T-cell (primary cell): Measurements from ENCODE around the gene UBTD1. TPM values are rescaled to one million over a fixed set of nuclear protein-coding genes. Genes with fewer than 3 reads are reported as not detected.
A peak's percentile ranks its signal among the peaks of the same experiment; 100 is the strongest.

Experiments
- ATAC-seq, 4 experiments: fragments of 200-7000 bp in 3 of 4; fragments of 150-1000 bp in 1 of 4; cut with Tn5 transposase; replicated peaks in 1 of 4; 1 replicate in 3 of 4; 2 replicates in 1 of 4; pipeline ENCODE4 v1.10.0; 2021; ENCODE audit warnings: moderate library complexity in 3 of 4, mild to moderate bottlenecking in 2 of 4, moderate number of reproducible peaks in 1 of 4
- CTCF ChIA-PET, 2 donors: fragments of 300-600 bp; sonication (Branson Sonifier 250); formaldehyde crosslinking; loops; one replicate each; lab custom pipeline; 2022; ENCODE audit warnings: antibody characterized with exemption in 2 of 2; lab: Charles Lee
- POLR2A ChIA-PET, 2 donors: fragments of 300-600 bp; sonication (Branson Sonifier 250); formaldehyde crosslinking; loops; one replicate each; lab custom pipeline; 2022; ENCODE audit warnings: antibody characterized with exemption in 2 of 2; lab: Charles Lee
- DNase-seq, 35 experiments: peaks; one replicate each; pipeline versions ENCODE4 v3.0.0 to v3.0.0-alpha.2; 2013 to 2023
- H3K27ac ChIP-seq: one replicate; pipeline ENCODE4 v1.5.1; 2013; ENCODE audit warnings: low read length
- H3K27me3 ChIP-seq, 2 experiments: replicated peaks in 1 of 2; 1 replicate in 1 of 2; 2 replicates in 1 of 2; pipeline versions ENCODE4 v1.6.1 to v1.7.0; 2013; ENCODE audit warnings: low read length in 1 of 2, mixed read lengths in 1 of 2; ENCODE audit not compliant: control insufficient read depth in 2 of 2, insufficient read depth in 2 of 2; ENCODE audit errors: extremely low read depth in 1 of 2
- H3K36me3 ChIP-seq, 2 donors: 1 replicate in 1 of 2; 2 replicates in 1 of 2; pipeline versions ENCODE4 v1.6.1 to v1.7.0; 2013; ENCODE audit warnings: low read length in 1 of 2; ENCODE audit not compliant: control insufficient read depth in 2 of 2, insufficient read depth in 1 of 2; ENCODE audit errors: extremely low read depth in 1 of 2
- H3K4me1 ChIP-seq, 2 experiments: 1 replicate in 1 of 2; 2 replicates in 1 of 2; pipeline versions ENCODE4 v1.6.1 to v1.7.0; 2013; ENCODE audit warnings: low read length in 2 of 2, mixed read lengths in 1 of 2; ENCODE audit not compliant: insufficient read depth in 2 of 2, control insufficient read depth in 1 of 2; ENCODE audit errors: extremely low read depth in 1 of 2
- H3K4me3 ChIP-seq, 2 donors: 1 replicate in 1 of 2; 2 replicates in 1 of 2; pipeline versions ENCODE4 v1.5.1 to v1.7.0; 2013; ENCODE audit warnings: mild to moderate bottlenecking in 2 of 2, low read length in 1 of 2, moderate library complexity in 1 of 2; ENCODE audit not compliant: control insufficient read depth in 1 of 2; ENCODE audit errors: extremely low read depth in 1 of 2
- H3K9me3 ChIP-seq: 2 replicates; pipeline ENCODE4 v1.7.0; 2013
- H3K27ac Mint-ChIP-seq, 2 donors: one replicate each; pipeline ENCODE4 v1.8.0; 2020 to 2021; ENCODE audit warnings: mild to moderate bottlenecking in 2 of 2, mixed read lengths in 2 of 2
- H3K27me3 Mint-ChIP-seq, 2 donors: one replicate each; pipeline ENCODE4 v1.8.0; 2021 to 2022; ENCODE audit warnings: mixed read lengths in 2 of 2
- H3K36me3 Mint-ChIP-seq: one replicate; pipeline ENCODE4 v1.8.0; 2021; ENCODE audit warnings: mixed read lengths
- H3K4me1 Mint-ChIP-seq, 3 donors: one replicate each; pipeline ENCODE4 v1.8.0; 2020 to 2022; ENCODE audit warnings: mixed read lengths in 3 of 3, mild to moderate bottlenecking in 1 of 3
- H3K4me3 Mint-ChIP-seq, 3 donors: one replicate each; pipeline ENCODE4 v1.8.0; 2020 to 2022; ENCODE audit warnings: mild to moderate bottlenecking in 3 of 3, mixed read lengths in 3 of 3, moderate library complexity in 3 of 3
- H3K9me3 Mint-ChIP-seq, 3 donors: one replicate each; pipeline ENCODE4 v1.8.0; 2020 to 2022; ENCODE audit warnings: mixed read lengths in 3 of 3
- WGBS: methylation state at CpG from one replicate; pipeline ENCODE4 v1.1.5; 2013; ENCODE audit warnings: missing lambda C conversion rate; ENCODE audit not compliant: insufficient coverage; 5-methylcytosine and 5-hydroxymethylcytosine counted together
- total RNA-seq, 35 experiments: library from RNA in 6 of 35; stranded (reverse) in 6 of 35; fragments of 120-200 nt in 1 of 35; gene quantifications; one replicate each; pipeline versions ENCODE4 v1.2.1 to v1.2.4 and lab custom pipeline; 2013 to 2026

UBTD1 gene
- total RNA-seq, 5 donors from 2014 or later (not counting 1 experiment from before 2014, with no cell fraction given): 1.0 to 2.4 (median 1.9) TPM

- Mint-ChIP-seq H3K27me3 (peaks cover 0 to 4% of the 10 kb centered on the region in 2 donors), H3K4me3 (no peak overlapping the region), H3K4me1 (no peaks in the 10 kb centered on the region), H3K9me3 (no peaks in the 10 kb centered on the region), H3K36me3 (no peaks in the 10 kb centered on the region), H3K27ac (no peak overlapping the region)
- no peaks in the 10 kb centered on the region for H3K4me1 ChIP-seq
- no peaks in the 10 kb centered on the region for H3K36me3 ChIP-seq
- ChIA-PET CTCF (interaction anchor here in 1 of 2 donors (0.5 kb wide), 1 partner anchor 324 kb away, joined by 5 read pairs; no protein-coding TSS in a partner anchor), POLR2A (no interaction called here)
- ATAC-seq: no peak
- peaks cover 0 to 12% of the 10 kb centered on the region in 2 experiments for H3K27me3 ChIP-seq
- 86% methylated on average over 10 of the region's 13 CpGs for WGBS
- no peak for DNase-seq
- H3K4me3 ChIP-seq: no peak overlapping the region
- H3K9me3 ChIP-seq: no peaks in the 10 kb centered on the region
- H3K27ac ChIP-seq: no peak overlapping the region
These were observed 110.4 kb downstream of the UBTD1 start for GRCh38 chr10:97608991-97609561.

- 91% methylated on average over 9 of the region's 12 CpGs for WGBS
- H3K36me3 ChIP-seq: peaks cover 0 to 4% of the 10 kb centered on the region in 2 donors
- no peak overlapping the region for H3K27ac ChIP-seq
- H3K9me3 ChIP-seq: no peaks in the 10 kb centered on the region
- H3K27me3 Mint-ChIP-seq: peaks cover 0 to 3% of the 10 kb centered on the region in 2 donors
- H3K4me3 ChIP-seq: no peak overlapping the region
- peaks cover 0 to 12% of the 10 kb centered on the region in 2 experiments for H3K27me3 ChIP-seq
- POLR2A ChIA-PET: no interaction called here
- H3K36me3 Mint-ChIP-seq: no peaks in the 10 kb centered on the region
- H3K27ac Mint-ChIP-seq: no peak overlapping the region
- H3K4me1 Mint-ChIP-seq: no peaks in the 10 kb centered on the region
- H3K9me3 Mint-ChIP-seq: no peaks in the 10 kb centered on the region
- CTCF ChIA-PET: no interaction called here
- ATAC-seq (no peak), DNase-seq (no peak)
- no peak overlapping the region for H3K4me3 Mint-ChIP-seq
- no peaks in the 10 kb centered on the region for H3K4me1 ChIP-seq
These were observed 112.7 kb downstream of the UBTD1 start for GRCh38 chr10:97611473-97611872.

- Histone ChIP-seq H3K4me3 (no peak overlapping the region), H3K36me3 (peaks cover 0 to 4% of the 10 kb centered on the region in 2 donors), H3K27me3 (peaks cover 0 to 6% of the 10 kb centered on the region in 2 experiments), H3K4me1 (no peaks in the 10 kb centered on the region), H3K27ac (no peak overlapping the region), H3K9me3 (no peaks in the 10 kb centered on the region)
- Mint-ChIP-seq H3K9me3 (no peaks in the 10 kb centered on the region), H3K4me3 (no peak overlapping the region), H3K4me1 (no peaks in the 10 kb centered on the region), H3K27ac (no peak overlapping the region), H3K27me3 (no peaks in the 10 kb centered on the region), H3K36me3 (no peaks in the 10 kb centered on the region)
- ATAC-seq: no peak
- ChIA-PET POLR2A (interaction anchor here in 1 of 2 donors (0.6 to 0.7 kb wide), 2 partner anchors 56 to 159 kb away, joined by 3 to 9 read pairs; no protein-coding TSS in a partner anchor), CTCF (no interaction called here)
- DNase-seq: peak in 1 of 35 experiments; percentile 13
- no CpG with 5 or more reads among the region's 2 CpGs for WGBS
These were observed 113.7 kb downstream of the UBTD1 start for GRCh38 chr10:97612386-97612785.

DNA sequence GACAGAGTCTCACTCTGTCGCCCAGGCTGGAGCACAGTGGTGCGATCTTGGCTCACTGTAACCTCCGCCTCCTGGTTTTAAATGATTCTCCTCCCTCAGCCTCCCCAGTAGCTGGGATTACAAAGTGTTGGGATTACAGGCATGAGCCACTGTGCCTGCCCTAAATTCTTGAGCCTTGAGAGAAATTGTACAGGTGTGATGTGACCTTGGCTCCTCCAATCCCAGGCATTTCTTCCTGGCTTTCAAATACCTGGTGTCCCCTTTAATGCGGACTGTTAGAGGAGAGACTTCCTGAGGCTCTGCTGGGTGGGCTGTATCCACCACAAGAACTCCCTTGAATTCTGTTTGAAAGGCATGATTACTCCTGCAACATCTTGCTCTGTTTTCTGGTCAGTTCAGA is 119.6 kb downstream of the UBTD1 start:
- no CpG with 5 or more reads among the region's 4 CpGs for WGBS
- Histone ChIP-seq H3K36me3 (peaks cover 0 to 4% of the 10 kb centered on the region in 2 donors), H3K4me1 (no peaks in the 10 kb centered on the region), H3K27me3 (no peaks in the 10 kb centered on the region), H3K27ac (no peak overlapping the region), H3K9me3 (no peaks in the 10 kb centered on the region), H3K4me3 (no peak overlapping the region)
- no peaks in the 10 kb centered on the region for H3K9me3 Mint-ChIP-seq
- ATAC-seq (no peak), DNase-seq (no peak)
- H3K4me1 Mint-ChIP-seq: no peaks in the 10 kb centered on the region
- no peak overlapping the region for H3K4me3 Mint-ChIP-seq
- no peaks in the 10 kb centered on the region for H3K27me3 Mint-ChIP-seq
- no peak overlapping the region for H3K27ac Mint-ChIP-seq
- ChIA-PET CTCF (no interaction called here), POLR2A (no interaction called here)
- H3K36me3 Mint-ChIP-seq: no peaks in the 10 kb centered on the region

DNA sequence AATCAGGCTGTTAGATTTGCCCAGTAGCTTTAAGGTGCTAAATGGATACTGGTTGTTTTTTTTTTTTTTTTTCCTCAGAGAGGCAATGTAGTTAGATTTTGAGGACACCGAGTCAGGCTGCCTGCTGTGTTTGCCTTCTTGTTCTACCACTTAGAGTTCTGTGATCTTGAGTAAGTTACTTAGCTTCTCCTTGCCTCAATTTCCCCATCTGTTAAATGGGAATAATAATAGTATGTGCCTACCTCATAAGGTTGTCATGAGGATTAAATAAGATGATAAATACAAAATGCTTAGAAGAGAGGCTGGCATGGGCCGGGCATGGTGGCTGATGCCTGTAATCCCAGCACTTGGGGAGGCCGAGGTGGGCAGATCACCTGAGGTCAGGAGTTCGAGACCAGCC is 120.0 kb downstream of the UBTD1 start:
- Mint-ChIP-seq H3K27me3 (no peaks in the 10 kb centered on the region), H3K9me3 (no peaks in the 10 kb centered on the region), H3K36me3 (no peaks in the 10 kb centered on the region), H3K27ac (no peak overlapping the region), H3K4me1 (no peaks in the 10 kb centered on the region), H3K4me3 (no peak overlapping the region)
- no CpG with 5 or more reads among the region's 4 CpGs for WGBS
- Histone ChIP-seq H3K27me3 (no peaks in the 10 kb centered on the region), H3K9me3 (no peaks in the 10 kb centered on the region), H3K4me3 (no peak overlapping the region), H3K36me3 (peaks cover 0 to 4% of the 10 kb centered on the region in 2 donors), H3K27ac (no peak overlapping the region), H3K4me1 (no peaks in the 10 kb centered on the region)
- ChIA-PET POLR2A (no interaction called here), CTCF (interaction anchor here in 1 of 2 donors (0.7 kb wide), 1 partner anchor 47 kb away, joined by 12 read pairs; no protein-coding TSS in a partner anchor)
- ATAC-seq (no peak), DNase-seq (no peak)

Other genes starting within 250 kb of the UBTD1 start
- gene ARHGAP19, start 206.3 kb upstream of the UBTD1 start, total RNA-seq: 10 to 100 TPM; 11.0 to 18.9 (median 15.0) TPM
- 10 to 100 TPM; 20.6 to 47.9 (median 23.4) TPM for gene FRAT1, start 179.7 kb upstream of the UBTD1 start, total RNA-seq
- 10 to 100 TPM; 23.3 to 29.0 (median 28.3) TPM for gene FRAT2, start 164.2 kb upstream of the UBTD1 start, total RNA-seq
- 10 to 100 TPM; 25.9 to 91.4 (median 33.5) TPM for gene RRP12, start 97.6 kb upstream of the UBTD1 start, total RNA-seq
- gene PGAM1, start 72.7 kb upstream of the UBTD1 start, total RNA-seq: 100 to 1,000 TPM in 1 of 5 donors, 10 to 100 TPM in 4; 66.3 to 108 (median 94.8) TPM
- 10 to 100 TPM; 32.2 to 51.0 (median 46.8) TPM for gene EXOSC1, start 52.9 kb upstream of the UBTD1 start, total RNA-seq
- gene ZDHHC16, start 52.7 kb upstream of the UBTD1 start, total RNA-seq: 10 to 100 TPM; 16.1 to 38.8 (median 36.2) TPM
- 100 to 1,000 TPM in 2 of 5 donors, 10 to 100 TPM in 3; 73.8 to 106 (median 93.7) TPM for gene MMS19, start 502 bp upstream of the UBTD1 start, total RNA-seq
- gene ANKRD2, start 73.9 kb downstream of the UBTD1 start, total RNA-seq: under 1 TPM in 1 of 5 donors, not detected in 4; 0.35 TPM
- gene HOGA1, start 85.5 kb downstream of the UBTD1 start, total RNA-seq: under 1 TPM in 1 of 5 donors, not detected in 4; 0.18 TPM
- gene C10orf62, start 90.8 kb downstream of the UBTD1 start, total RNA-seq: not detected
- gene MORN4, start 134.6 kb downstream of the UBTD1 start, total RNA-seq: 1 to 10 TPM in 4 of 5 donors, under 1 TPM in 1; 0.84 to 4.4 (median 1.5) TPM
- 10 to 100 TPM in 4 of 5 donors, 1 to 10 TPM in 1; 9.0 to 23.1 (median 11.0) TPM for gene PI4K2A, start 141.7 kb downstream of the UBTD1 start, total RNA-seq
- gene AVPI1, start 188.3 kb downstream of the UBTD1 start, total RNA-seq: 10 to 100 TPM in 1 of 5 donors, 1 to 10 TPM in 4; 2.4 to 10.0 (median 3.6) TPM
- gene MARVELD1, start 214.8 kb downstream of the UBTD1 start, total RNA-seq: 1 to 10 TPM; 1.3 to 2.4 (median 1.5) TPM
- gene ZFYVE27, start 238.2 kb downstream of the UBTD1 start, total RNA-seq: 10 to 100 TPM; 57.6 to 68.0 (median 60.0) TPM